Transverse colon (tissue), 4 donors: ENCODE results near the gene GRM8. TPM values are rescaled to one million over a fixed set of nuclear protein-coding genes. Genes with fewer than 3 reads are reported as not detected.

Experiments used
- DNase-seq: peaks from one replicate; pipeline ENCODE4 v3.0.0-alpha.2; 2019
- H3K27ac ChIP-seq, 4 donors: fragments of 200-600 bp; sonication (generic); 2 replicates each; pipeline ENCODE4 v1.5.1; 2016 to 2018; ENCODE audit warnings: inconsistent platforms in 4 of 4
- H3K27me3 ChIP-seq: fragments of 200-600 bp; sonication (generic); 2 replicates; pipeline ENCODE4 v1.5.1; 2017; ENCODE audit warnings: inconsistent platforms
- H3K36me3 ChIP-seq, 4 donors: fragments of 200-600 bp; sonication (generic); 2 replicates each; pipeline ENCODE4 v1.5.1; 2017 to 2019; ENCODE audit warnings: inconsistent platforms in 4 of 4
- H3K4me1 ChIP-seq, 4 donors: fragments of 200-600 bp; sonication (generic); 2 replicates each; pipeline ENCODE4 v1.5.1; 2017 to 2020; ENCODE audit warnings: inconsistent platforms in 4 of 4
- H3K4me3 ChIP-seq, 4 donors: fragments of 200-600 bp; sonication (generic); 1 replicate in 1 of 4; 2 replicates in 3 of 4; pipeline versions ENCODE4 v1.5.1 to v1.6.1; 2017 to 2019; ENCODE audit warnings: inconsistent platforms in 4 of 4
- H3K9me3 ChIP-seq, 2 donors: fragments of 200-600 bp; sonication (generic); 2 replicates each; pipeline ENCODE4 v1.5.1; 2017 to 2019; ENCODE audit warnings: inconsistent platforms in 2 of 2
- CTCF ChIP-seq, 5 experiments: fragments of 200-600 bp in 3 of 5; fragments of 450-650 bp in 2 of 5; sonication (generic) in 3 of 5; IDR thresholded peaks; 1 replicate in 2 of 5; 2 replicates in 3 of 5; pipeline ENCODE4 v1.5.1; 2016 to 2017; ENCODE audit warnings: antibody characterized with exemption in 5 of 5, inconsistent platforms in 3 of 5, mild to moderate bottlenecking in 2 of 5, moderate library complexity in 1 of 5
- EP300 ChIP-seq: sonication (generic); formaldehyde crosslinking; IDR thresholded peaks from one replicate; pipeline ENCODE4 v1.6.1; 2017; ENCODE audit warnings: antibody characterized with exemption, low read depth
- POLR2A ChIP-seq: fragments of 450-650 bp; IDR thresholded peaks from one replicate; pipeline ENCODE4 v1.6.1; 2016; ENCODE audit warnings: antibody characterized with exemption, mild to moderate bottlenecking, moderate library complexity
- POLR2AphosphoS5 ChIP-seq, 3 donors: sonication (generic); formaldehyde crosslinking; IDR thresholded peaks; one replicate each; pipeline ENCODE4 v1.6.1; 2016; ENCODE audit warnings: antibody characterized with exemption in 3 of 3
- WGBS, 2 donors: methylation state at CpG; one replicate each; pipeline ENCODE4 v1.1.5; 2018; ENCODE audit warnings: low coverage in 1 of 2; 5-methylcytosine and 5-hydroxymethylcytosine counted together
- in situ Hi-C, 4 donors: fragments of 200-750 bp; cut with MboI; loops; one replicate each; pipeline versions ENCODE4 v1.15.0 to v1.15.1; 2017; ENCODE audit warnings: low sequenced_read_pairs in 3 of 4, low pct_ligation_motif_present in 1 of 4, low pct_unique_long_range_greater_than_20kb in 1 of 4
- intact Hi-C: fragments of 100-400 bp; cut with DNase I; formaldehyde crosslinking; loops from one replicate; pipeline ENCODE4 v1.15.1; 2023; ENCODE audit warnings: low total_unique reads
- total RNA-seq, 4 donors: library from RNA; depleted of rRNA; stranded (reverse); fragments of >200 nt; gene quantifications; one replicate each; pipeline ENCODE4 v1.1.0, GENCODE V29; 2016

The GRM8 gene
- total RNA-seq, 4 donors from 2014 or later = 0.68 to 9.7 (median 2.9) TPM

DNA sequence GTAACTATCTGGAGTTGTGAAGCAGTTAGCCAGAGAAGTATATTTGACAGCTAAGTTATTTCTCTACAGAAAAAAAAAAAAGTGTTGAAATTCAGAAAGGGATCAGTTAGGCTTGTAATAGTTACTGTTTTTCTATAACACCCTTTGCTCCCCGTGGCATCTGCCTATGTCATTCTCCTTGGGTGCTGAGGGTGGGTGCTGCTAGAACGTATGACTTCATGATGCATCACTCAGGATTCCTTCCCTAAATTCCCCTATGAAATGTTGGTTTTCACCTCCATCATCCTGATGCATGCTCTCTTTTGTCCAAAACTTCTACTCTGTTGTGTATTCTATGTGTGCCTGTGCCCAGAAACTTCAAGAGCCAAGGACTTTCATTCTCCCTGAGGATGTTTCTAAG, 536.4 kb downstream of the GRM8 start:
- Histone ChIP-seq H3K27ac (no peak overlapping the region), H3K4me1 (no peaks in the 10 kb centered on the region), H3K9me3 (no peaks in the 10 kb centered on the region), H3K27me3 (no peaks in the 10 kb centered on the region), H3K36me3 (no peaks in the 10 kb centered on the region), H3K4me3 (no peak overlapping the region)
- DNase-seq = no peak
- TF ChIP-seq EP300 (no peak), POLR2AphosphoS5 (IDR thresholded peaks at IDR 0.05) (no peak), POLR2A (no peak), CTCF (IDR thresholded peaks at IDR 0.05) (no peak)
- WGBS, 2 donors = 76% methylated on average over 2 of the region's 2 CpGs; no CpG with 5 or more reads in 1 of the 2 donors
- intact Hi-C loops (no loop called here), in situ Hi-C loops (no loop called here)

DNA sequence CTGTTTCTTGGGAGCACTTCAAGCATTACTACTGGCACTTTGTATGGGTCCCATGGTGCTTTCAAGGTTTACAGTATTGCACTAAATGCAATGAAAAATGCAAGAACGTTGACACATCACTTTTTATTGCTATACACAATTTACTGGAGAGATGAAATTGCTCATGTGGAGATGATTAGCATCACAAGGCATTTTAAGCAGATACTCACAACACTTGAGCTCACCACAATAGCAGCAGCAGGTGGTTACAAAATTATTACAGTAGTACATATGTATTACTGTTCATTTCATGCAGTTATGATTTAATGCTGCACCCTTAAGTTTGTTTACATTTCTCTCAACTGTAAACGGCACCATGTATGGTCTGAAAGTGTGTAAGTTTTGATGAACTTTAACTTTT, 537.7 kb downstream of the GRM8 start:
- in situ Hi-C loops (no loop called here), intact Hi-C loops (no loop called here)
- Histone ChIP-seq H3K4me3 (no peak overlapping the region), H3K4me1 (no peaks in the 10 kb centered on the region), H3K27ac (no peak overlapping the region), H3K36me3 (no peaks in the 10 kb centered on the region), H3K27me3 (no peaks in the 10 kb centered on the region), H3K9me3 (no peaks in the 10 kb centered on the region)
- WGBS, 2 donors = 9 to 33% methylated on average over 2 of the region's 2 CpGs
- DNase-seq = no peak
- TF ChIP-seq POLR2AphosphoS5 (IDR thresholded peaks at IDR 0.05) (no peak), EP300 (no peak), CTCF (IDR thresholded peaks at IDR 0.05) (no peak), POLR2A (no peak)

DNA sequence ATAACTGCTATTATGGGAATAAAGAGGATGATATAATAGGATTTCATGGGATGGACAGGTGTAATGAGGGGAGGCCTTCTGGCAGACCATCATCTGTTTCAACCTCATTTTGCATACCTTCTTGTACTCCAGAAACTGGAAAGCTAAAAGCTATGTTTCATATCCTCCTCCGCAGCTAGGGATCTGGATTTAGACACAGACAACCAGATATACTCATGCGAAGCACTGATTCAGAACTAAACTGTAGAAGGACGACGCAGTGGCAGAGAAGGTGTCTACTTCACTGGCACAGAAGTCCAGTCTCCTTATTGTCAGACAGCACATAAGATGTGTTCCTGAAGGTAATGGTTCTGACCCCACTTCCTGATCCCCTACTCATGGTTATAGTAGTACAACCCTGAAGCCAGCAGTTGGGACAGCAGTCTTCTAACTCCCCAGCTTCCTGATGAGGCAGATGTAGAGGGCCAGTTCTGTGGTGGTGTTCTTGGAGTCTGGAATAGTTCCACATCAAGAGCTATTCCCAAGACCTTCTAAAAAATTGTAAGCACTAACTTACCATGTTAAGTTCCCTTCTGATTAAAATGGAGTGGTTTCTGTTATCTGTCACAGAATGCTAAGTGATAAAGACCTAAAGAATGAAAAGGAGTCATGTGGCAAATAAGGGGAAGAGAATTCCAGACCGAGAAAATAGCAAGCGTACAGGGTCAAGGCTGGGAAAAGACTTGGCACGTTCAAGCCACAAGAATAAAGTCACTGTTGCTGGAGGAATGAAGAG, 550.3 kb downstream of the GRM8 start:
- no peak overlapping the region for H3K4me3 ChIP-seq
- no peaks in the 10 kb centered on the region for H3K36me3 ChIP-seq
- no peaks in the 10 kb centered on the region for H3K9me3 ChIP-seq
- no peak for TF ChIP-seq EP300
- TF ChIP-seq POLR2A = no peak
- TF ChIP-seq CTCF (IDR thresholded peaks at IDR 0.05) = no peak
- TF ChIP-seq POLR2AphosphoS5 (IDR thresholded peaks at IDR 0.05) = no peak
- H3K27ac ChIP-seq = no peak overlapping the region
- in situ Hi-C loops (no loop called here), intact Hi-C loops (no loop called here)
- H3K4me1 ChIP-seq = no peaks in the 10 kb centered on the region
- DNase-seq = no peak
- no peaks in the 10 kb centered on the region for H3K27me3 ChIP-seq
- 79 to 85% methylated on average over 7 of the region's 7 CpGs for WGBS, 2 donors

DNA sequence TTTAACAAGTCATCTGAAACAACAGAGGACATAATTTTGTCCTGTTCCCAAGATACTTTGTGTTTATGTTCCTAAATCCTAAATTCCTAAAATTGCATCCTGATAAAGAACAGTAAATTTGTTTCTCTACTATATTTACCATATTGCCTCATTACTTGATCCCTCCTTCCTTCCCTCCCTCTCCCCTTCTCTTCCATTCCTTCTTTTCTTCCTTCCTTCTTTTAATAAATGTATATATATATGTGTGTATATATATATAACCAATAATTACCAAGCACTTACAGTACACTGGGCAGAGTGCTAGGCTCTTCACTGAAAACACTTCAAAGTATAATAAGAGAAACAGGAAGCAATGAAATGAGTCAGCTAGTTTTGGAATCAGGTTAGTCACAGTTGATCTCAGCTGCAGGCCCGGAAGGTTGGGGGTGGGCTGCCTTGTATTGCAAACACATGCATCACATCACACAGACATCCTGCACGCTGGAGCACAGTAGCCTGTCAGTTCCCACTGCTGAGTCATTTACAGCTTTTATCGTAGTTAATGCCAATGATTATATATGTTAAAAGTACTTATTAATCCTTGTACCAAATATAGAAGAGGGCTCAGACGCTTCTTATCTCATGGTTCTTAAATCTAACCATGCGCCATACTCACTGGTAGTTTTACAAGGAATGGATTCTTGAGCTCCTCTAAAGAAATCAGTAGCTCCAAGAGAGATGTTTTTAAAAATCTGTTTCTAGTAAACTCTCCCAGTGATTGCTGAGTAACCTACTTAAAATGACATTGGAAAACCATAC, 551.7 kb downstream of the GRM8 start:
- WGBS, 2 donors = 38 to 41% methylated on average over 3 to 5 of the region's 5 CpGs
- DNase-seq = peak; percentile 16
- Histone ChIP-seq H3K9me3 (no peaks in the 10 kb centered on the region), H3K36me3 (no peaks in the 10 kb centered on the region), H3K4me3 (no peak overlapping the region), H3K27ac (no peak overlapping the region), H3K4me1 (no peaks in the 10 kb centered on the region), H3K27me3 (no peaks in the 10 kb centered on the region)
- in situ Hi-C loops (no loop called here), intact Hi-C loops (no loop called here)
- TF ChIP-seq CTCF (IDR thresholded peaks at IDR 0.05) = no peak
- no peak for TF ChIP-seq POLR2A
- TF ChIP-seq EP300 = no peak
- TF ChIP-seq POLR2AphosphoS5 (IDR thresholded peaks at IDR 0.05) = no peak
